ENCODE results near the gene MGAT4B. TPM values are rescaled to one million over a fixed set of nuclear protein-coding genes. Genes with fewer than 3 reads are reported as not detected.

The MGAT4B gene
- total RNA-seq, 1 experiment from 2014 or later = 148 TPM

GRCh38 chr5:179815491-179816249 is 9.0 kb upstream of the MGAT4B start (continued):
- TF ChIP-seq REST (IDR thresholded peaks at IDR 0.05; ENCODE audit: low read depth) = no peak

DNA sequence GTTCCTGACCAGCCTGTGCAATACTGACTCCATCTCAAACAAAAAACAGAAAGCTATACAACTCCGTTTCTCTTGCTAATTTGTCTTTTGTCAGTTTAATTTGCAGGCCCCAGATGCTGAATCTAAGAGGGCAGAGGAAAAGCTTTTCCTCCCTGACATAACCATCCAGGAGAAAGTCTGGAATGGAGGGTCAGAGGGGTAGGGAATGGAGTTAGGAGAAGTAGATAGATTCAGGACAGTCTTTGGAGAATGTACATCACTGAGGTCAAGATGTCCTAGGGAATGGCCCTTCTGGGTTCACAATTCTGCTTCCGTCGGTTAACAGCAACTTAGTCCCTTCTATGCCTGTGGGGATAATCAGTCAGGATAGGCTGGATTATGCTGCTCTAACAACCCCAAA is 7.4 kb upstream of the MGAT4B start:
- H3K79me2 ChIP-seq (ENCODE audit: insufficient read depth, low read length) = peaks cover 4% of the 10 kb centered on the region; the same call in 1 of the 2 replicates
- POLR2A ChIA-PET = no interaction called here
- H3K4me3 ChIP-seq (replicated peaks in 1 of 2; ENCODE audit: low read depth in 1 of 2, low read length in 2 of 2) = no peak overlapping the region
- no peak for TF ChIP-seq ELF1 (IDR thresholded peaks at IDR 0.05; ENCODE audit: borderline replicate concordance, low read depth)
- TF ChIP-seq POLR2A (IDR thresholded peaks at IDR 0.05; ENCODE audit: borderline replicate concordance, extremely low read depth, insufficient read depth, insufficient read length) = no peak
- TF ChIP-seq POLR2AphosphoS5 (IDR thresholded peaks at IDR 0.05; ENCODE audit: low read depth, low read length) = no peak
- no peak for TF ChIP-seq SRF (IDR thresholded peaks at IDR 0.05; ENCODE audit: low read depth)
- no peak for TF ChIP-seq ZFX (IDR thresholded peaks at IDR 0.05)
- no peak for TF ChIP-seq EGR1 (IDR thresholded peaks at IDR 0.05; ENCODE audit: low read depth)
- TF ChIP-seq EZH2phosphoT487 (IDR thresholded peaks at IDR 0.05; ENCODE audit: borderline replicate concordance) = no peak
- no peak for TF ChIP-seq CEBPB (IDR thresholded peaks at IDR 0.05; ENCODE audit: low read depth)
- TF ChIP-seq ZNF274 (IDR thresholded peaks at IDR 0.05; ENCODE audit: low read depth, low read length) = no peak
- no peak for TF ChIP-seq YY1 (IDR thresholded peaks at IDR 0.05; ENCODE audit: extremely low read depth, insufficient replicate concordance, low read depth, low read length)
- no peak for TF ChIP-seq TCF7L2 (IDR thresholded peaks at IDR 0.05; ENCODE audit: borderline replicate concordance, extremely low read depth, insufficient read depth, insufficient read length)
- no peak for TF ChIP-seq RAD21 (IDR thresholded peaks at IDR 0.05; ENCODE audit: low read depth)
- no peak for TF ChIP-seq SIN3A (IDR thresholded peaks at IDR 0.05; ENCODE audit: low read depth)
- no peak for TF ChIP-seq EZH2 (IDR thresholded peaks at IDR 0.05)
- TF ChIP-seq CBX3 (IDR thresholded peaks at IDR 0.05; ENCODE audit: low read depth) = no peak
- TF ChIP-seq SP1 (IDR thresholded peaks at IDR 0.05; ENCODE audit: low read depth) = no peak
- TF ChIP-seq CTCF (IDR thresholded peaks at IDR 0.05 in 2 of 3, conservative IDR thresholded peaks at IDR 0.05 in 1 of 3; ENCODE audit: borderline replicate concordance in 1 of 3, insufficient read depth in 1 of 3, low read depth in 2 of 3, low read length in 2 of 3) = no peak
- peaks cover 16 to 30% of the 10 kb centered on the region in 2 experiments for H3K4me1 ChIP-seq (ENCODE audit: control insufficient read depth in 1 of 2, insufficient read depth in 2 of 2, low read length in 2 of 2)
- DNase-seq (ENCODE audit: low read depth, low spot score) = no peak
- TSS peak; percentile 6 for BruUV-seq (replicated peaks)
- H3K4me2 ChIP-seq (ENCODE audit: low read length) = no peak overlapping the region
- H2AFZ ChIP-seq (ENCODE audit: low read depth, low read length, poor library complexity, severe bottlenecking) = no peak overlapping the region
- H3K9ac ChIP-seq (ENCODE audit: low read length) = no peak overlapping the region
- ATAC-seq = no peak
- no peaks in the 10 kb centered on the region for H3K9me3 ChIP-seq (ENCODE audit: control insufficient read depth in 1 of 2, insufficient read depth in 1 of 2, low read depth in 1 of 2, low read length in 2 of 2)
- no peaks in the 10 kb centered on the region for H3K9me2 ChIP-seq (ENCODE audit: insufficient read depth)
- H3K27me3 ChIP-seq (ENCODE audit: insufficient read depth, low read length) = no peaks in the 10 kb centered on the region
- RAD21 ChIA-PET (ENCODE audit: low non-redundant PET in 1 of 2, low total read pairs in 2 of 2, uncharacterized antibody in 2 of 2, unreplicated experiment in 2 of 2) = no interaction called here
- no peaks in the 10 kb centered on the region for H4K20me1 ChIP-seq (ENCODE audit: insufficient read depth)
- H3K36me3 ChIP-seq (ENCODE audit: control insufficient read depth in 1 of 2, insufficient read depth in 2 of 2, low read length in 2 of 2) = peaks cover 19 to 24% of the 10 kb centered on the region in 2 experiments; a peak in 3 of 4 replicates
- CTCF ChIA-PET = no interaction called here
- H3K27ac ChIP-seq (ENCODE audit: low read depth, low read length) = no peak overlapping the region
- intact Hi-C loops (cut with micrococcal nuclease) = no loop called here

Data from HCT116 (cell line).